EH (cell line): ENCODE measurements around the gene VWA8.
A peak's percentile ranks its signal among the peaks of the same experiment; 100 is the strongest.
"Not testable (repeated sequence)": the region's sequence is repeated elsewhere in the genome, so short reads cannot be mapped to it uniquely, and the experiment has no call there.

Source experiments
- DNase-seq: peaks from one replicate; pipeline ENCODE4 v3.0.0-alpha.2; 2015; ENCODE audit warnings: low read depth

The VWA8 gene

GRCh38 chr13:41645331-41645730 is 315.6 kb downstream of the VWA8 start:
- peak; percentile 91 for DNase-seq

- DNase-seq = no peak
Measured at GRCh38 chr13:41644742-41645141, 316.2 kb downstream of the VWA8 start.

- DNase-seq = no peak
Measured at GRCh38 chr13:41643507-41643906, 317.4 kb downstream of the VWA8 start.

GRCh38 chr13:41641961-41642360 is 318.9 kb downstream of the VWA8 start:
- no peak for DNase-seq

GRCh38 chr13:41641429-41641828 is 319.5 kb downstream of the VWA8 start:
- DNase-seq = no peak

- DNase-seq = peak; percentile 15
Measured at GRCh38 chr13:41639955-41640780, 320.7 kb downstream of the VWA8 start.

GRCh38 chr13:41639237-41639904 is 321.5 kb downstream of the VWA8 start:
- no peak for DNase-seq

GRCh38 chr13:41637586-41637985 is 323.3 kb downstream of the VWA8 start:
- no peak for DNase-seq

- not testable (repeated sequence) for DNase-seq
Measured at GRCh38 chr13:41637032-41637431, 323.9 kb downstream of the VWA8 start.

- DNase-seq = not testable (repeated sequence)
Measured at GRCh38 chr13:41636590-41636989, 324.3 kb downstream of the VWA8 start.

- DNase-seq = no peak
Measured at GRCh38 chr13:41634407-41634806, 326.5 kb downstream of the VWA8 start.

- no peak for DNase-seq
Measured at GRCh38 chr13:41633776-41634175, 327.1 kb downstream of the VWA8 start.

GRCh38 chr13:41631296-41631965 is 329.5 kb downstream of the VWA8 start:
- peak; percentile 38 for DNase-seq

- no peak for DNase-seq
Measured at GRCh38 chr13:41627425-41627824, 333.5 kb downstream of the VWA8 start.

- no peak for DNase-seq
Measured at GRCh38 chr13:41624041-41624440, 336.9 kb downstream of the VWA8 start.

GRCh38 chr13:41622432-41623429 is 338.2 kb downstream of the VWA8 start:
- peak; percentile 85 for DNase-seq

- DNase-seq = peak; percentile 75
Measured at GRCh38 chr13:41621716-41622431, 339.0 kb downstream of the VWA8 start.

- DNase-seq = not testable (repeated sequence)
Measured at GRCh38 chr13:41617633-41618032, 343.3 kb downstream of the VWA8 start.

- DNase-seq = no peak
Measured at GRCh38 chr13:41616151-41616550, 344.8 kb downstream of the VWA8 start.

GRCh38 chr13:41615528-41615855 is 345.4 kb downstream of the VWA8 start:
- no peak for DNase-seq
